Kidney epithelial cell (primary cell): ENCODE data around the gene SYDE1. TPM values are rescaled to one million over a fixed set of nuclear protein-coding genes. Genes with fewer than 3 reads are reported as not detected.

ENCODE experiments used
- DNase-seq: peaks from one replicate; pipeline ENCODE4 v3.0.0-alpha.2; 2010; ENCODE audit warnings: low read depth
- H3K27me3 ChIP-seq: 2 replicates; pipeline ENCODE4 v1.6.0; 2011; ENCODE audit warnings: low read length; ENCODE audit not compliant: control insufficient read depth, insufficient read depth
- H3K36me3 ChIP-seq: 2 replicates; pipeline ENCODE4 v1.5.1; 2011; ENCODE audit warnings: low read length; ENCODE audit not compliant: control insufficient read depth, insufficient read depth
- H3K4me3 ChIP-seq: 2 replicates; pipeline ENCODE4 v1.5.1; 2011; ENCODE audit warnings: low read depth, mild to moderate bottlenecking, control low read depth, low read length
- total RNA-seq: library from RNA; depleted of rRNA; stranded (reverse); fragments of >200 nt; gene quantifications from 2 replicates; pipeline ENCODE4 v1.2.3, GENCODE V29; 2015
- TF ChIP-seq, protein P1 (sequence below): IDR thresholded peaks from 2 replicates; pipeline ENCODE4 v1.5.1; 2011; ENCODE audit warnings: mild to moderate bottlenecking, moderate library complexity, low read length, control low read depth, inconsistent platforms; ENCODE audit not compliant: insufficient read depth, poor library complexity, severe bottlenecking

The SYDE1 gene
- total RNA-seq, 1 donor from 2014 or later = 28.4 TPM

DNA sequence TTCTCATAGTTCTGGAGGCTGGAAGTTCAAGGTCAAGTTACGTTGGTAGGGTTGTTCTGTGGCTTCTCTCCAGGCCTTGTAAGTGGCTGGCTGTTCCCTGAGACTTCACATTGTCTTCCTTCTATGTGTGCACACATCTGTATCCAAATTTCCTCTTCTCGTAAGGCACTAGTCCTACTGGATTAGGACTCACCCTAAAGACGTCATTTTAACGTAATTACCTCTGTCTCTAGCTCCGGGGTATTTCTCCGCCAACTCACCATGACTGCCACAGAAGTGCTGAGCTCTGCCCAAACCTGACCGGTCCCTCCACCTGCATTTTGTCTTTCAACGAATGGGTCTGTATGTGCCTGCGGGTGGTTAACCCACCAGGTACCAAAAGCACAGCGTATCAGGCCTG, 8.7 kb upstream of the SYDE1 start:
- DNase-seq = no peak
- Histone ChIP-seq H3K27me3 (no peaks in the 10 kb centered on the region), H3K36me3 (no peaks in the 10 kb centered on the region), H3K4me3 (no peak overlapping the region)
- TF ChIP-seq, protein P1, sequence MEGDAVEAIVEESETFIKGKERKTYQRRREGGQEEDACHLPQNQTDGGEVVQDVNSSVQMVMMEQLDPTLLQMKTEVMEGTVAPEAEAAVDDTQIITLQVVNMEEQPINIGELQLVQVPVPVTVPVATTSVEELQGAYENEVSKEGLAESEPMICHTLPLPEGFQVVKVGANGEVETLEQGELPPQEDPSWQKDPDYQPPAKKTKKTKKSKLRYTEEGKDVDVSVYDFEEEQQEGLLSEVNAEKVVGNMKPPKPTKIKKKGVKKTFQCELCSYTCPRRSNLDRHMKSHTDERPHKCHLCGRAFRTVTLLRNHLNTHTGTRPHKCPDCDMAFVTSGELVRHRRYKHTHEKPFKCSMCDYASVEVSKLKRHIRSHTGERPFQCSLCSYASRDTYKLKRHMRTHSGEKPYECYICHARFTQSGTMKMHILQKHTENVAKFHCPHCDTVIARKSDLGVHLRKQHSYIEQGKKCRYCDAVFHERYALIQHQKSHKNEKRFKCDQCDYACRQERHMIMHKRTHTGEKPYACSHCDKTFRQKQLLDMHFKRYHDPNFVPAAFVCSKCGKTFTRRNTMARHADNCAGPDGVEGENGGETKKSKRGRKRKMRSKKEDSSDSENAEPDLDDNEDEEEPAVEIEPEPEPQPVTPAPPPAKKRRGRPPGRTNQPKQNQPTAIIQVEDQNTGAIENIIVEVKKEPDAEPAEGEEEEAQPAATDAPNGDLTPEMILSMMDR = no peak

DNA sequence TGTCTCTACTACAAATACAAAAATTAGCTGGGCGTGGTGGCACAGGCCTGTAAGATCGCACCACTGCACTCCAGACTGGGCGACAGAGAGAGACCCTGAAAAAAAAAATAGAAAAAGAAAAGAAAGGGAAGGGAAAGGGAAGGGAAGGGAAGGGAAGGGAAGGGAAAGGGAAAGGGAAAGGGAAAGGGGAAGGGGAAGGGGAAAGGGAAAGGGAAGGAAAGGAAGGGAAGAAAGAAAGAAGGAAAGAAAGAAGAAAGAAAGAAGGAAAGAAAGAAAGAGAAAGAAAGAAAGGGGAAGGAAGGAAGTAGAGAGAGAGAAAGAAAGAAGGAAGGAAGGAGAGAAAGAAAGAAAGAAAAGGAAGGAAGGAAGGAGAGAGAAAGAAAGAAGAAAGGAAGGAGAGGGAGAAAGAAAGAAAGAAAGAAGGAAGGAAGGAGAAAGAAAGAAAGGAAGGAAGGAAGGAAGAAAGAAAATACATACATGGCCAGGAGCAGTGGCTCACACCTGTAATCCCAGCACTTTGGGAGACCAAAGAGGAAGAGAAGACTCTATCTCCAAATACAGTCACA, 8.1 kb upstream of the SYDE1 start:
- H3K4me3 ChIP-seq = no peak overlapping the region
- TF ChIP-seq, protein P1 = no peak
- H3K27me3 ChIP-seq = no peaks in the 10 kb centered on the region
- no peaks in the 10 kb centered on the region for H3K36me3 ChIP-seq
- no peak for DNase-seq

DNA sequence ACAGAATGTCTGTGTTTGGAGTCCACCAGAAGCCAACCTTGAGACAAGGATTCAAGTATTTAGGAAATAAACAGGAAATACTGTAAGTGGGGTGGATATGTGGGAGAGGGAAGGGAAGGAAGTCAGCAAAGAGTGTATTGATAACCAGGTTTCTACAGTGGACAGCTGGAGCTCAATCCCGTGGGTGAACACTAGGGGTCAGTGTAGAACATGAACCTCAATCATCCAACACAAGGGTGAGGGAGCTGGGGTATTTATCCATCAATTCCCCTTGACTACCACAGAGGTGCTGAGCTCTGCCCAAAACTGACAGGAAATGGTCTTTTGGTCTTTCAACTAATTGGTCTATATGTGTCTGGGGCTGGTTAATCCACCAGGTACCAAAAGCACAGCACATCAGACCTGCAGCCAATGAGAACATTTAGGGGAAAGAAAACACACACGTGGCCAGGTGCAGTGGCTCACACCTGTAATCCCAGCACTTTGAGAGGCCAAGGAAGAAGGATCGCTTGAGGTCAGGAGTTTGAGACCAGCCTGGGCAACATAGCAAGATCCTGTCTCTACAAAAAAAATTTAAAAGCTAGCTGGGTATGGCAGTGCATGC, 5.6 kb upstream of the SYDE1 start:
- Histone ChIP-seq H3K4me3 (no peak overlapping the region), H3K36me3 (no peaks in the 10 kb centered on the region), H3K27me3 (no peaks in the 10 kb centered on the region)
- DNase-seq = no peak
- TF ChIP-seq, protein P1 = peak; percentile 69

DNA sequence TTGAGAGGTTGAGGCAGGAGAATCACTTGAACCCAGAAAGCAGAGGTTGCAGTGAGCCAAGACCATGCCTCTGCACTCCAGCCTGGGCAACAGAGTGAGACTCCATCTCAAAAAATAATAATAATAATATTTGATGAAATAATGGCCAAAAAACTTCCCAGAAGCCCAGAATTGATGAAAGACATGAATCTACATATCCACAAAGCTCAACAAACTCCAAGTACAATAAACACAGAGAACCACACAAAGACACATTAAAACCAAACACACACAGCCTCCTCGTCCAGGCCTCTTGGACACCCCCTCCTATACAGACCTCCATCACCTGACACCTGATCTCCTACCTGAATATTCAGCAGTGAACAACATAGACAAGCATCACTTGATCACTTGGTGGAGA, 3.2 kb upstream of the SYDE1 start:
- Histone ChIP-seq H3K27me3 (no peaks in the 10 kb centered on the region), H3K36me3 (no peaks in the 10 kb centered on the region), H3K4me3 (no peak overlapping the region)
- TF ChIP-seq, protein P1 = no peak
- DNase-seq = no peak

DNA sequence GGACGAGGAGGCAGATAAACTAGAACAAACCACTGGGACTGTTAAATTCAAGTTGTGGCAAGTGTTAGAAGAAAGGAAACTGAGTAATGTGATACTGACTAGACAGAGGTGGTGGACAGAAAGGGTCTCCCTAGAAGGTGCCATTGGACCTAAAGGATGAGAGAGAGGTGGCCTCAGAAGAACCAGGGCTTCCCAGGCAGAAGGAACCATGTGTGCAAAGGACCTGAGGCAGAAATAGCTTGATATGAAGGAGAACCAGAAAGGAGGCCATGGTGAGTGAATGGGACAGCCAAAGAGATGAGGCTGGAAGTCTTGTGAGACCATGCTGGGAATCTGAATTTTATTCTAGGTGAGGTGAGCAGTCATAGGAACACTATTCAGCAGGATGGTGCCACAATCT, 2.8 kb upstream of the SYDE1 start:
- Histone ChIP-seq H3K36me3 (no peaks in the 10 kb centered on the region), H3K27me3 (no peaks in the 10 kb centered on the region), H3K4me3 (no peak overlapping the region)
- DNase-seq = no peak
- TF ChIP-seq, protein P1 = no peak

DNA sequence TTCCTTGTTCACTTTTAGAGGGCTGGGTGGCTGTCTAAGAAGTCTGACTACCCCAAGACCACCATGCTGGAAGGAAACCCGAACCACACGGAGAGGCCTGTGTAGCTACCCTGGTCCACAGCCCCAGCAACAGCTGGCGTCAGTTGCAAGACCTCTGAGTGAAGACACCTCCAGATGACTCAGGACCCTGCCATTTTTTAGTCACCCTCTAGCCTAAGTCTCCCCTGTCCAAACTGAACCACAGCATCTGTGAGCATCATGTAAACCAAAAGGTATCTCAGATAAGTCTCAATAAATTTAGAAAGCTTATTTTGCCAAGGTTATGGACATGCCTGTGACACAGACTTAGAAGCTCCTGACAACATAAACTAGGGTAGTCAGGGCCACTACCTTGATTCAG, 2.2 kb upstream of the SYDE1 start:
- H3K27me3 ChIP-seq = no peaks in the 10 kb centered on the region
- TF ChIP-seq, protein P1 = no peak
- peaks cover under 1% of the 10 kb centered on the region for H3K36me3 ChIP-seq
- DNase-seq = no peak
- no peak overlapping the region for H3K4me3 ChIP-seq
